Measurements from ENCODE around the gene RRH. TPM values are rescaled to one million over a fixed set of nuclear protein-coding genes. Genes with fewer than 3 reads are reported as not detected.

RRH gene
- total and polyA plus RNA-seq, 2 of the 13 experiments (the other 11 are each of a cell fraction or from before 2014, with no cell fraction given) = 0.07 to 0.17 TPM

DNA sequence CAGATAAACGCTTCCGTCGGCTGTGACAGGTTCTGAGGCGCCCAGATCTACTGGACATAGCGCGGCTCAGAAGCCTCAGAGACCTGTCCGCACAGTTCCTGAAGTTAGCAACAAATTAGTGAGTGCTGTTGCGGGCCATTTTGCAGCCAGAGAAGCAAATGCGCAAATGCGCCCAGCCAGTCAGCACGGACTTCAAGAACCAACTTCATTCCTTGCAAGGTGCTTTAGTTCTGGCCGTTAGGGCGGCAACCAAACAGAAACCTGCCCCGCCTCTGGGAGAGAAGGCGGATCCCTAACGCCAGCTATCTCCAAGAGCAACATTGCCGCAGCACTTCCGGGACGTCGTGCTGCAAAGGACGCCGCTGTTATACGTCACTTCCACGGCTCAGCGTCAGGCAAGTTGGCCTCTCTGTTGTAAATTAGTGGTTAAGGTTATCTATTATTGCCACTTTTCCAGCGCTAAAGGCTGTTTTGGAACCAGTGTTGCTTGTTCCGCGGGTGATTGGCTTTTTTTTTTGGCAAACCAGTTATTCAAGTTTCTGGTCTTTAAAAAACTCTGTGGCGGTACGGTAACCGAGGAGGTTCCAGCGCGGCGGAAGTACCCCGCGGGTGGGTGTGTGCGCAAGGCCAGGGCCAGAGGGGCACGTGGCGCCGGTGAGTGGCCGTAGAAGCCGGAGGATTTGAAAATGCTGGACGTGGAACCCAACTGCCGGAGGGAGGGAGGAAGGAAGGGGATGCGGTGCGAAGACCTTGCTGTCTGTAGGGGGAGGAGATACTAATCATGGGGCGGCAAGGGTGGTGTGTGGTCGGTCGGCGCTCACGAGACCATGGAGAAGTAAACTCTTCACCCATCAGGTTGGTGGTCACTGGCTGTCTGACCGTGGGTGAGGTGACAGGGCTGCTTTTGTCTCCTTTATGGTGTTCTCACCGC is 12.4 kb upstream of the RRH start, which contains the start of gene GAR1 (continued):
- TF ChIP-seq ZNF207 (IDR thresholded peaks at IDR 0.05; ENCODE audit: borderline replicate concordance) (no peak), RFX1 (IDR thresholded peaks at IDR 0.05) (peak; percentile 71; the same call in 1 of the 2 replicates), ASH2L (IDR thresholded peaks at IDR 0.05; ENCODE audit: insufficient read length, low read depth, low read length) (peak; percentile 98), MAF1 (CRISPR knock-in tag; IDR thresholded peaks at IDR 0.05; ENCODE audit: borderline replicate concordance) (0 out of 2 replicates have a peak, but pooled peaks have one; percentile 19), ZNF256 (CRISPR knock-in tag; conservative IDR thresholded peaks at IDR 0.05) (0 out of 2 replicates have a peak, but pooled peaks have one; percentile 21), ZNF3 (CRISPR knock-in tag; IDR thresholded peaks at IDR 0.05) (peak; percentile 14; the same call in 1 of the 2 replicates), NCOA1 (CRISPR knock-in tag; IDR thresholded peaks at IDR 0.05) (no peak), TP53 (CRISPR knock-in tag; conservative IDR thresholded peaks at IDR 0.05) (0 out of 2 replicates have a peak, but pooled peaks have one; percentile 27), ZBTB21 (CRISPR knock-in tag; IDR thresholded peaks at IDR 0.05) (peak; percentile 86), ZNF292 (CRISPR knock-in tag; IDR thresholded peaks at IDR 0.05; ENCODE audit: borderline replicate concordance, low read depth) (0 out of 2 replicates have a peak, but pooled peaks have one; percentile 18), JUN (CRISPR knock-in tag; IDR thresholded peaks at IDR 0.05) (peak; percentile 31; the same call in 1 of the 2 replicates), GFI1 (CRISPR knock-in tag; IDR thresholded peaks at IDR 0.05; ENCODE audit: borderline replicate concordance) (0 out of 2 replicates have a peak, but pooled peaks have one; percentile 27), ZNF441 (CRISPR knock-in tag; IDR thresholded peaks at IDR 0.05; ENCODE audit: borderline replicate concordance) (peak; percentile 46)
- TF ChIP-seq, protein P1, sequence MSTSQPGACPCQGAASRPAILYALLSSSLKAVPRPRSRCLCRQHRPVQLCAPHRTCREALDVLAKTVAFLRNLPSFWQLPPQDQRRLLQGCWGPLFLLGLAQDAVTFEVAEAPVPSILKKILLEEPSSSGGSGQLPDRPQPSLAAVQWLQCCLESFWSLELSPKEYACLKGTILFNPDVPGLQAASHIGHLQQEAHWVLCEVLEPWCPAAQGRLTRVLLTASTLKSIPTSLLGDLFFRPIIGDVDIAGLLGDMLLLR (CRISPR knock-in tag; IDR thresholded peaks at IDR 0.05) = peak; percentile 96; the same call in 1 of the 2 replicates
- TF ChIP-seq, protein P2, sequence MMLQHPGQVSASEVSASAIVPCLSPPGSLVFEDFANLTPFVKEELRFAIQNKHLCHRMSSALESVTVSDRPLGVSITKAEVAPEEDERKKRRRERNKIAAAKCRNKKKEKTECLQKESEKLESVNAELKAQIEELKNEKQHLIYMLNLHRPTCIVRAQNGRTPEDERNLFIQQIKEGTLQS (CRISPR knock-in tag; IDR thresholded peaks at IDR 0.05) = no peak; the same call in 1 of the 2 replicates
- TF ChIP-seq, protein P3, sequence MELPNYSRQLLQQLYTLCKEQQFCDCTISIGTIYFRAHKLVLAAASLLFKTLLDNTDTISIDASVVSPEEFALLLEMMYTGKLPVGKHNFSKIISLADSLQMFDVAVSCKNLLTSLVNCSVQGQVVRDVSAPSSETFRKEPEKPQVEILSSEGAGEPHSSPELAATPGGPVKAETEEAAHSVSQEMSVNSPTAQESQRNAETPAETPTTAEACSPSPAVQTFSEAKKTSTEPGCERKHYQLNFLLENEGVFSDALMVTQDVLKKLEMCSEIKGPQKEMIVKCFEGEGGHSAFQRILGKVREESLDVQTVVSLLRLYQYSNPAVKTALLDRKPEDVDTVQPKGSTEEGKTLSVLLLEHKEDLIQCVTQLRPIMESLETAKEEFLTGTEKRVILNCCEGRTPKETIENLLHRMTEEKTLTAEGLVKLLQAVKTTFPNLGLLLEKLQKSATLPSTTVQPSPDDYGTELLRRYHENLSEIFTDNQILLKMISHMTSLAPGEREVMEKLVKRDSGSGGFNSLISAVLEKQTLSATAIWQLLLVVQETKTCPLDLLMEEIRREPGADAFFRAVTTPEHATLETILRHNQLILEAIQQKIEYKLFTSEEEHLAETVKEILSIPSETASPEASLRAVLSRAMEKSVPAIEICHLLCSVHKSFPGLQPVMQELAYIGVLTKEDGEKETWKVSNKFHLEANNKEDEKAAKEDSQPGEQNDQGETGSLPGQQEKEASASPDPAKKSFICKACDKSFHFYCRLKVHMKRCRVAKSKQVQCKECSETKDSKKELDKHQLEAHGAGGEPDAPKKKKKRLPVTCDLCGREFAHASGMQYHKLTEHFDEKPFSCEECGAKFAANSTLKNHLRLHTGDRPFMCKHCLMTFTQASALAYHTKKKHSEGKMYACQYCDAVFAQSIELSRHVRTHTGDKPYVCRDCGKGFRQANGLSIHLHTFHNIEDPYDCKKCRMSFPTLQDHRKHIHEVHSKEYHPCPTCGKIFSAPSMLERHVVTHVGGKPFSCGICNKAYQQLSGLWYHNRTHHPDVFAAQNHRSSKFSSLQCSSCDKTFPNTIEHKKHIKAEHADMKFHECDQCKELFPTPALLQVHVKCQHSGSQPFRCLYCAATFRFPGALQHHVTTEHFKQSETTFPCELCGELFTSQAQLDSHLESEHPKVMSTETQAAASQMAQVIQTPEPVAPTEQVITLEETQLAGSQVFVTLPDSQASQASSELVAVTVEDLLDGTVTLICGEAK (IDR thresholded peaks at IDR 0.05) = peak; percentile 49; the same call in 1 of the 2 replicates
- TF ChIP-seq, protein P3 (CRISPR knock-in tag; IDR thresholded peaks at IDR 0.05) = no peak
- TF ChIP-seq, protein P4, sequence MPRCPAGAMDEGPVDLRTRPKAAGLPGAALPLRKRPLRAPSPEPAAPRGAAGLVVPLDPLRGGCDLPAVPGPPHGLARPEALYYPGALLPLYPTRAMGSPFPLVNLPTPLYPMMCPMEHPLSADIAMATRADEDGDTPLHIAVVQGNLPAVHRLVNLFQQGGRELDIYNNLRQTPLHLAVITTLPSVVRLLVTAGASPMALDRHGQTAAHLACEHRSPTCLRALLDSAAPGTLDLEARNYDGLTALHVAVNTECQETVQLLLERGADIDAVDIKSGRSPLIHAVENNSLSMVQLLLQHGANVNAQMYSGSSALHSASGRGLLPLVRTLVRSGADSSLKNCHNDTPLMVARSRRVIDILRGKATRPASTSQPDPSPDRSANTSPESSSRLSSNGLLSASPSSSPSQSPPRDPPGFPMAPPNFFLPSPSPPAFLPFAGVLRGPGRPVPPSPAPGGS (CRISPR knock-in tag; IDR thresholded peaks at IDR 0.05) = peak; percentile 92
